Activated T-cell treated with anti-CD3 and anti-CD28 coated beads, Interleukin-2, amount 50 U/mL, for 4 hours (primary cell): Measurements from ENCODE around the gene ZNF408. TPM values are rescaled to one million over a fixed set of nuclear protein-coding genes. Genes with fewer than 3 reads are reported as not detected.

Experiments
- ATAC-seq, 2 donors: fragments of 200-7000 bp; cut with Tn5 transposase; one replicate each; pipeline ENCODE4 v1.10.0; 2021
- DNase-seq: peaks from one replicate; pipeline ENCODE4 v3.0.0-alpha.2; 2020
- H3K27me3 Mint-ChIP-seq: one replicate; pipeline ENCODE4 v1.8.0; 2021; ENCODE audit warnings: low read depth, mixed read lengths
- H3K36me3 Mint-ChIP-seq: one replicate; pipeline ENCODE4 v1.8.0; 2022; ENCODE audit warnings: mixed read lengths; ENCODE audit not compliant: insufficient read depth
- H3K4me1 Mint-ChIP-seq: one replicate; pipeline ENCODE4 v1.8.0; 2021; ENCODE audit warnings: low read depth, mixed read lengths
- H3K4me3 Mint-ChIP-seq: one replicate; pipeline ENCODE4 v1.8.0; 2021; ENCODE audit warnings: mild to moderate bottlenecking, moderate library complexity, mixed read lengths
- H3K9me3 Mint-ChIP-seq: one replicate; pipeline ENCODE4 v1.8.0; 2021; ENCODE audit warnings: mixed read lengths
- total RNA-seq, 3 donors: library from RNA; stranded (reverse); gene quantifications; one replicate each; pipeline ENCODE4 v1.2.1, GENCODE V29; 2021

ZNF408 gene
- total RNA-seq, 3 donors from 2014 or later, result 14.2 to 16.9 (median 14.8) TPM

- Mint-ChIP-seq H3K27me3 (no peaks in the 10 kb centered on the region), H3K4me1 (no peaks in the 10 kb centered on the region), H3K36me3 (peaks cover 18% of the 10 kb centered on the region), H3K9me3 (no peaks in the 10 kb centered on the region), H3K4me3 (no peak overlapping the region)
- DNase-seq, result no peak
- ATAC-seq, result no peak
Measured at GRCh38 chr11:46737699-46738098, 36.9 kb downstream of the ZNF408 start.

- Mint-ChIP-seq H3K9me3 (no peaks in the 10 kb centered on the region), H3K27me3 (no peaks in the 10 kb centered on the region), H3K36me3 (peaks cover 29% of the 10 kb centered on the region), H3K4me3 (no peak overlapping the region), H3K4me1 (no peaks in the 10 kb centered on the region)
- ATAC-seq, result no peak
- no peak for DNase-seq
Measured at GRCh38 chr11:46738887-46739286, 38.1 kb downstream of the ZNF408 start.

- H3K4me1 Mint-ChIP-seq, result no peaks in the 10 kb centered on the region
- no peaks in the 10 kb centered on the region for H3K9me3 Mint-ChIP-seq
- H3K4me3 Mint-ChIP-seq, result no peak overlapping the region
- DNase-seq (no peak), ATAC-seq (no peak)
- peaks cover 41% of the 10 kb centered on the region for H3K36me3 Mint-ChIP-seq
- H3K27me3 Mint-ChIP-seq, result no peaks in the 10 kb centered on the region
Measured at GRCh38 chr11:46741600-46742484, 41.0 kb downstream of the ZNF408 start.

GRCh38 chr11:46743043-46743442 is 42.2 kb downstream of the ZNF408 start:
- H3K27me3 Mint-ChIP-seq, result no peaks in the 10 kb centered on the region

GRCh38 chr11:46743693-46744339 is 43.0 kb downstream of the ZNF408 start:
- Mint-ChIP-seq H3K27me3 (no peaks in the 10 kb centered on the region), H3K4me3 (no peak overlapping the region), H3K4me1 (no peaks in the 10 kb centered on the region), H3K36me3 (peaks cover 49% of the 10 kb centered on the region), H3K9me3 (no peaks in the 10 kb centered on the region)
- DNase-seq (no peak), ATAC-seq (no peak)

More at GRCh38 chr11:46743043-46743442, 42.2 kb downstream of the ZNF408 start:
- ATAC-seq (no peak), DNase-seq (no peak)
- Mint-ChIP-seq H3K9me3 (no peaks in the 10 kb centered on the region), H3K36me3 (peaks cover 47% of the 10 kb centered on the region), H3K4me1 (no peaks in the 10 kb centered on the region), H3K4me3 (no peak overlapping the region)

GRCh38 chr11:46745328-46745727 is 44.5 kb downstream of the ZNF408 start:
- ATAC-seq, result no peak
- peaks cover 52% of the 10 kb centered on the region for H3K36me3 Mint-ChIP-seq
- H3K9me3 Mint-ChIP-seq, result no peaks in the 10 kb centered on the region
- H3K4me3 Mint-ChIP-seq, result no peak overlapping the region
- H3K4me1 Mint-ChIP-seq, result no peaks in the 10 kb centered on the region
- H3K27me3 Mint-ChIP-seq, result no peaks in the 10 kb centered on the region
- no peak for DNase-seq

GRCh38 chr11:46745995-46746394 is 45.2 kb downstream of the ZNF408 start:
- Mint-ChIP-seq H3K36me3 (peaks cover 55% of the 10 kb centered on the region), H3K4me3 (no peak overlapping the region), H3K9me3 (no peaks in the 10 kb centered on the region), H3K27me3 (no peaks in the 10 kb centered on the region), H3K4me1 (no peaks in the 10 kb centered on the region)
- ATAC-seq (no peak), DNase-seq (no peak)

GRCh38 chr11:46747150-46747549 is 46.3 kb downstream of the ZNF408 start:
- peaks cover 50% of the 10 kb centered on the region for H3K36me3 Mint-ChIP-seq
- no peak overlapping the region for H3K4me3 Mint-ChIP-seq
- DNase-seq, result no peak
- no peak for ATAC-seq
- no peaks in the 10 kb centered on the region for H3K27me3 Mint-ChIP-seq
- H3K9me3 Mint-ChIP-seq, result no peaks in the 10 kb centered on the region
- no peaks in the 10 kb centered on the region for H3K4me1 Mint-ChIP-seq

Other genes starting within 250 kb of the ZNF408 start
- gene AMBRA1, start 107.0 kb upstream of the ZNF408 start, total RNA-seq, result 10 to 100 TPM; 30.7 to 36.1 (median 31.7) TPM
- gene HARBI1, start 83.8 kb upstream of the ZNF408 start, total RNA-seq, result 1 to 10 TPM; 5.5 to 8.1 (median 5.7) TPM
- 10 to 100 TPM; 47.4 to 54.8 (median 53.1) TPM for gene ATG13, start 83.5 kb upstream of the ZNF408 start, total RNA-seq
- 10 to 100 TPM; 52.9 to 63.8 (median 53.4) TPM for gene ARHGAP1, start 412 bp upstream of the ZNF408 start, total RNA-seq
- gene F2, start 18.2 kb downstream of the ZNF408 start, total RNA-seq, result under 1 TPM; 0.40 to 0.81 (median 0.41) TPM
- 10 to 100 TPM; 62.9 to 71.8 (median 65.5) TPM for gene CKAP5, start 145.2 kb downstream of the ZNF408 start, total RNA-seq
- gene LRP4, start 217.5 kb downstream of the ZNF408 start, total RNA-seq, result under 1 TPM; 0.11 to 0.13 (median 0.13) TPM
- 10 to 100 TPM; 12.9 to 15.0 (median 14.3) TPM for gene CSTPP1, start 235.7 kb downstream of the ZNF408 start, total RNA-seq